Erythroblast (primary cell): ENCODE data around the gene TSC22D4.

Experiments
- GATA1 ChIP-seq: IDR thresholded peaks from 2 replicates; pipeline ENCODE4 v1.6.1; 2011; ENCODE audit warnings: low read depth, mild to moderate bottlenecking, control low read depth, low read length, moderate library complexity
- POLR2A ChIP-seq: IDR thresholded peaks from 2 replicates; pipeline ENCODE4 v1.6.1; 2011; ENCODE audit warnings: mild to moderate bottlenecking, low read length

DNA sequence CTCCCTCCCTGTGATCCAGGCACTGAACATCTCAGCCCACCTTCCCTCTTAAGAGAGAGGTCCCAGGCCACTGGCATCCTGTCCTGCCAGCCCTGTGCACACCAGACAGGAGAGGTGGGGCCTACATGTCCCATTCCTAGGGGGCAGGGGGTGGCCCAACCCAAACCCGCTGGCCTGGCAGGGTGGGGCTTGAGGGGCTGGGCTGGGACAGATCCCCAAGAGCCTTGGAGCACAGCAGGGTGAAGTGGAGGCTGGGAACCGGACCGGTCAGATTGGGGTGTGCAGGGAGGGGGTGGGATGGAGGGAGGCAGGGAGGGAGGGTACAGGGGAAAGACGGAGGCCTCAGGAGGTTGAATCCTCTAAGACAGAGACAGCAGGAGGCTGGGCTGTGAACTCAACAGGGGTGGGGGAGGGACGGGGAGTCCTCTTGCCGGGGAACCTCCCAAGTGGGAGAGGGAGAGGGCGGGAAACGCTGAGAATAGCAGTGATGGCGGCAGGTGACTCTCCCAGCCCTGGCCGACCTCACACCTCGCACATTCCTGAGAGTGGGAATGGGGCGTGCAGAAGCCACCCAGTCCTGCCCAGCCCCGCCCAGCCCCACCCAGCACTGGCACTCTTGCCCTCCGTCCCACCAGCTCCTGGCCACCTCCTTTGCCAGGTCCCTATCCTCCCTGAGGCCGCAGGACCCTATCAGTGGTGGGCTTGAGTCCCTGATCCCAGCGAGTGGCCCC is 6.7 kb downstream of the TSC22D4 start:
- TF ChIP-seq POLR2A (no peak), GATA1 (no peak)
